HFFc6 (cell line): Measurements from ENCODE around the gene SORCS2. TPM values are rescaled to one million over a fixed set of nuclear protein-coding genes. Genes with fewer than 3 reads are reported as not detected.

Experiments used
- DNase-seq: peaks from one replicate; pipeline ENCODE4 v3.0.0-alpha.2; 2018
- H3K27ac Mint-ChIP-seq: 2 replicates; pipeline ENCODE4 v1.8.0; 2020; ENCODE audit warnings: mild to moderate bottlenecking, mixed read lengths
- H3K27me3 Mint-ChIP-seq: 2 replicates; pipeline ENCODE4 v1.8.0; 2021; ENCODE audit warnings: mild to moderate bottlenecking, moderate library complexity, mixed read lengths; ENCODE audit not compliant: insufficient read depth
- H3K36me3 Mint-ChIP-seq: 2 replicates; pipeline ENCODE4 v1.8.0; 2021; ENCODE audit warnings: low read depth, mixed read lengths
- H3K4me1 Mint-ChIP-seq: 2 replicates; pipeline ENCODE4 v1.8.0; 2020; ENCODE audit warnings: low read depth, mixed read lengths
- H3K4me3 Mint-ChIP-seq: 2 replicates; pipeline ENCODE4 v1.8.0; 2020; ENCODE audit warnings: mild to moderate bottlenecking, moderate library complexity, mixed read lengths
- H3K9me3 Mint-ChIP-seq: 2 replicates; pipeline ENCODE4 v1.8.0; 2020; ENCODE audit warnings: mild to moderate bottlenecking, mixed read lengths
- total RNA-seq, 6 experiments: library from RNA; stranded (reverse); fragmentation: NEBNext Ultra II Directional; extraction: Animal tissue kit (Norgen Biotek cat#: 25700); gene quantifications; 2 replicates in 1 of 6; 3 replicates in 5 of 6; pipeline ENCODE4 v1.2.3, GENCODE V29; 2021
- TF ChIP-seq, protein P1 (sequence below): fragments of 200-600 bp; sonication (generic); IDR thresholded peaks from 2 replicates; pipeline ENCODE4 v1.5.0; 2021; ENCODE audit warnings: antibody characterized with exemption, mild to moderate bottlenecking

The SORCS2 gene
- total RNA-seq, 6 experiments from 2014 or later, result 0.05 to 0.15 (median 0.12) TPM; not detected in 3

DNA sequence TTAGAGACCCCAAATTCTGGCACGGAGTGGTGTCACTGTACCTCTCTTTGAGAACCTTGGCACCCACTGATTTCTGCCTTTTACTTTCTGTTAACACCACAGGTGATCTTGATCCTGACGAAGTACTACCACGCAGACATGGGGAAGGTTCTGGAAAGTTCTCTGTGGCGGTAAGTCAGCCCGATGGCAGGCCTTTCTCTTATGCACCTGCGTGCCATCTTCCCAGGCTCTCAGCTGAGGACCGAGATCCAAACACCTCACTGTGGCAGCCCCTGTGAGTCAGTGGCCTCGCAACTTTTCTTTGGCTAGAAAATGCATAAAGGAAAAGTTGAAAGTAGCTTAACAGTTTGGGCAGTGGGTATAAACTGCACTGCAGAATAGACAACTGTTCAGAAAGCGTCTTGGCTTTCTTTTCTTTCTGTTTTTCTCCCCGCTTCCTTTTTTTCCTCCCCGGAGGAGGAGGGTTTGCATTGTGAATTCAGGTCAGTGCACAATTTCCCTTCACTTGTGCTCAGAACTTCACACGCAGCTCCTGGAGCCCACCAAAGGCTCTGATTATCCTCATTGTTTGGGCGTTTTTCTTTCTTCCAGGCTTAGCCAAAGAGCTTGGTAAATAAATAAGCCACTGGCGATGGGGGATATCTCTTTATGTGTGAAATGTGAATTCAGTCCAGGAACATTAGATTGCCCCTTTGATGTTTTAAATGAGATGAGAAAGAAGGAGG, 204.0 kb downstream of the SORCS2 start:
- TF ChIP-seq, protein P1, sequence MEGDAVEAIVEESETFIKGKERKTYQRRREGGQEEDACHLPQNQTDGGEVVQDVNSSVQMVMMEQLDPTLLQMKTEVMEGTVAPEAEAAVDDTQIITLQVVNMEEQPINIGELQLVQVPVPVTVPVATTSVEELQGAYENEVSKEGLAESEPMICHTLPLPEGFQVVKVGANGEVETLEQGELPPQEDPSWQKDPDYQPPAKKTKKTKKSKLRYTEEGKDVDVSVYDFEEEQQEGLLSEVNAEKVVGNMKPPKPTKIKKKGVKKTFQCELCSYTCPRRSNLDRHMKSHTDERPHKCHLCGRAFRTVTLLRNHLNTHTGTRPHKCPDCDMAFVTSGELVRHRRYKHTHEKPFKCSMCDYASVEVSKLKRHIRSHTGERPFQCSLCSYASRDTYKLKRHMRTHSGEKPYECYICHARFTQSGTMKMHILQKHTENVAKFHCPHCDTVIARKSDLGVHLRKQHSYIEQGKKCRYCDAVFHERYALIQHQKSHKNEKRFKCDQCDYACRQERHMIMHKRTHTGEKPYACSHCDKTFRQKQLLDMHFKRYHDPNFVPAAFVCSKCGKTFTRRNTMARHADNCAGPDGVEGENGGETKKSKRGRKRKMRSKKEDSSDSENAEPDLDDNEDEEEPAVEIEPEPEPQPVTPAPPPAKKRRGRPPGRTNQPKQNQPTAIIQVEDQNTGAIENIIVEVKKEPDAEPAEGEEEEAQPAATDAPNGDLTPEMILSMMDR, result no peak
- Mint-ChIP-seq H3K27ac (no peak overlapping the region), H3K4me1 (peaks cover 18% of the 10 kb centered on the region), H3K36me3 (no peaks in the 10 kb centered on the region), H3K27me3 (peaks cover 51% of the 10 kb centered on the region), H3K9me3 (no peaks in the 10 kb centered on the region; the same call in 1 of the 2 replicates), H3K4me3 (no peak overlapping the region)
- no peak for DNase-seq

DNA sequence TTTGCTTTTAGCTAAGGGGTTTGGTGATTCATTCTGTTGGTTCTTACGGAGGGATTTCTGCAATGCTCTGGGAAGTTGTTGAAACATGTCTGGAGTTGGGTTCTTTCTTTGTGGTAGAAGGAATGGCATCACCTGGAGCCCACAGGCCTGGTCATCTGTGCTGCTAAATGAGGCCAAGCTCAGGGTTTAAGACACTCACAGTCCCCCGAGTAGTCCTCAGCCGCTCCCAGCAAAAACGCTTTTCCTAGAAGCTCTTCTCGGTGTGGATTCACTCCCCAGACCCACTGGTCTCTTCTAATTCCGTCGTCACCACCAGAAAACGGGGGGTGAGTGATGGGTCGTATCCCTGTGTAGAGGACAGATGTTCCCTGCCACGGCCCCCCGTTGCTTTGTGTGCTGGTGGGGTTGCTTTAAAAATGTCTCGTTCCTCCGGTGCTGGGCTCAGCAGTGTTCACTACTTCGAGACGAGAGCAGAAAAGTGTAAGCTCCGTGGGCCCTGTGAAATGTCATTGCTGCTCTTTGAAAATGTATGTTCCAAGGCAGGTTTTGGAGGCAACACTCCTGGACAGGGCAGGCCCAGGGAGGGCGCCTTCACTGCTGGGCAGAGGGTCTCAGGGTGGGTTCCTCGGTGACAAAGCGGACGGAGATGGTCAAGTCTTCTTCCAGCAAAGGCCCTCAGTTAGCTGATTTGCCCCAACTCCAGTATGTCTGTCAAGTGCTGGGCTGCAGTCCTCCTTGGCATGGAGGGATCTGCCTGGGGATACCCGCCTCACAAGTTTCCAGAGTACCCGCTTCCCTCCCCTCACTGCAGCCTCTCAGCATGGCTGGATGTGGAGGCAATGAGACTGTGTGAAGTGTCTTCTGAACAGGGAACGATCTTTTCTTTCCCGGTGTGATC, 205.1 kb downstream of the SORCS2 start:
- TF ChIP-seq, protein P1, result no peak
- Mint-ChIP-seq H3K36me3 (no peaks in the 10 kb centered on the region), H3K27me3 (peaks cover 43% of the 10 kb centered on the region), H3K9me3 (no peaks in the 10 kb centered on the region; the same call in 1 of the 2 replicates), H3K4me3 (no peak overlapping the region), H3K27ac (no peak overlapping the region), H3K4me1 (peaks cover 18% of the 10 kb centered on the region)
- no peak for DNase-seq

DNA sequence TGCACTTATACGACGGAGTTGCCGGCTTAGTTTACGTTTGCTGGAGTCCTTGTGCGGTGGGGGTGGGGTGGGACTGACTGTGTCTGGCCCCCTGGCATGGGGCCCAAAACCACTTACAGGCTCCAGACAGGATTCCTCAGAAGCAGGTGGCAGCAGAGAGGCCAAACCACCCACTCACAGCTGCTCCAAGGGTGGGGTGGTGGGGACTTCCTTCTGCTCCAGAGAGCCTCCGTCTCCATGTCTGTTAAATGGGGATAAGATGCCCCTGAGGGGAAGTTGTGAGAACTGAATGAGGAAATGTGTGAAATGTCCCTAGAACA, 205.7 kb downstream of the SORCS2 start:
- H3K27me3 Mint-ChIP-seq, result peaks cover 40% of the 10 kb centered on the region

DNA sequence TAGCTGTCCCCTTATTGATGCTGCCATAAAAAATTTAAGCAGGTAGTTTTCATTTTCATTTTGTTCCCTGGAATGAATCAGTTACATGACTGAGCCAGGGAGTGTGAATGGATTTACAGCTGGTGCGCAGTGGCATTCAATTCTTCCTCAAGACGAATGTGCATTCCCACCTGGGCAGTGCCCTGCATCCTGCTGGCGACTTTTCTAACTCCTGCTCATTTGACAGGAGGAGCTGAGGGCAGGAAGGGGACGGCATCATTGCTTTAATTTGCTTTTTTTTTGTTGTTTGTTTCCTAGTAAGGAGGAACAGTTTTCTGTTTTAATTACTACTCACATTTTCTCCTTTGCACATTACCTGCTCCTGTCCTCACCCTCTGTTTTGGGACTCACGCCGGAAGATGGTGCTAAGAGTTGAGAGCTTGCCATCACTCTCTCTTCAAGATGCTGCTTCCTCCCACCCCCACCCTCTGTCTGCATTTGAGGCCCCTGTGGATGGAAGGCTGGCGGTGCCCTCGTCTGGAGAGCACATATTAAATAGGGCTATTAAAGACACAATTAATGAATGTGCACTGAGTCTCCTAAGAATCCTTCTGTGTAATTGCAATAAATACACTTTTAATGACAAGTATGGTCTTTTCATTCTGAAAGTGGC, 206.6 kb downstream of the SORCS2 start:
- Mint-ChIP-seq H3K27me3 (peaks cover 35% of the 10 kb centered on the region), H3K4me3 (no peak overlapping the region), H3K36me3 (no peaks in the 10 kb centered on the region), H3K27ac (no peak overlapping the region), H3K4me1 (peaks cover 6% of the 10 kb centered on the region; the same call in 1 of the 2 replicates), H3K9me3 (no peaks in the 10 kb centered on the region; the same call in 1 of the 2 replicates)
- TF ChIP-seq, protein P1, result no peak
- DNase-seq, result no peak

More for the DNA sequence above, 205.7 kb downstream of the SORCS2 start:
- H3K27ac Mint-ChIP-seq, result no peak overlapping the region
- TF ChIP-seq, protein P1, result no peak
- H3K4me3 Mint-ChIP-seq, result no peak overlapping the region
- no peaks in the 10 kb centered on the region for H3K36me3 Mint-ChIP-seq
- peaks cover 13% of the 10 kb centered on the region for H3K4me1 Mint-ChIP-seq
- H3K9me3 Mint-ChIP-seq, result no peaks in the 10 kb centered on the region; the same call in 1 of the 2 replicates
- no peak for DNase-seq

DNA sequence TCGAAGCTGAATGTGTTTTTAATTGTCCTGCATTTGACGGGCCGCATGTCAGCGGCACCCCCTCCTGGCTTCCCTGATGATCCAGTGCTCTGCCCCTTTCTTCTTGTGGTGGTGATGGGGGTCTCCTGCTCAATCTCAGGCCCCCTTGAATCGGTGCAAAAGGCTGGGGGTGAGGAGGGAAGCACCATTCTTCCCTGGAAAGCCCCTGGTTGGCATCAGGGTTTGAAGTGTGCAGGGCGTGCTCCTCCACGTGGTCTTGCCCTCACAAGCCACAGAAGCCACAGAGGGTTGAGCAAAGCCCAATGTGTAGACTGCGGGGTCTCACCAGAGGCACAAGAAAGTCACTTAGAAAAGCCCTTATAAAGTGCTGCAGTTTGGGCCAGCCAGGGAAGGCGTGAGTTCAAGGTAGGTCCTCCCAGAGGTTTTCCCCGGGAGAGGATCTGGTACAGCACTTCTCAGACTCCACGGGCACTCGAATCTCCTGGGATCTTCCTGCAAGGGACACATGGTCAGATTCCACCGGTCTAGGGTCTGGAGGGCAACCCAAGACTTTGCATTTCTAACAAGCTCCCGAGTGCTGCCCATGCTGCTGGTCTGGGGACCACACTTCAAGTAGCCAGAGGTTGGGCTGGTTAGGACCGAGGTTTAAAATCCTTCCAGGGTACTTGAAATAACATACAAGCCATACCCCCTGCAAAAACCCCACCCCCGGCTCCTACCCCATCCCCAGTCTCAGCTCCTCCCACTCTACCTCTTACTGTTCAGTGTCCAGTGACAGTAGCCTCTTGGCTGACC, 207.3 kb downstream of the SORCS2 start:
- Mint-ChIP-seq H3K4me1 (peaks cover 6% of the 10 kb centered on the region; the same call in 1 of the 2 replicates), H3K9me3 (no peaks in the 10 kb centered on the region; the same call in 1 of the 2 replicates), H3K27me3 (peaks cover 35% of the 10 kb centered on the region), H3K36me3 (no peaks in the 10 kb centered on the region), H3K4me3 (no peak overlapping the region), H3K27ac (no peak overlapping the region)
- DNase-seq, result no peak
- TF ChIP-seq, protein P1, result no peak
